ENCODE measurements around the gene ARHGAP5. TPM values are rescaled to one million over a fixed set of nuclear protein-coding genes. Genes with fewer than 3 reads are reported as not detected.

Gene ARHGAP5
- total and polyA plus RNA-seq, 2 donors (not counting 3 experiments of a cell fraction or from before 2014, with no cell fraction given): 4.3 to 36.2 TPM

GRCh38 chr14:32070282-32070681 lies 6.8 kb upstream of the ARHGAP5 start:
- Histone ChIP-seq H3K79me2 (ENCODE audit: control insufficient read depth, insufficient read depth, low read length) (no peaks in the 10 kb centered on the region), H3K9me1 (replicated peaks; ENCODE audit: control insufficient read depth, extremely low read depth, insufficient read depth, low read length) (no peaks in the 10 kb centered on the region), H3K27ac (ENCODE audit: insufficient read depth, low read depth, low read length) (no peak overlapping the region), H3K27me3 (ENCODE audit: control insufficient read depth in 2 of 2, insufficient read depth in 2 of 2, low read length in 2 of 2) (peaks cover 2 to 10% of the 10 kb centered on the region in 2 experiments), H4K20me1 (replicated peaks; ENCODE audit: control insufficient read depth, extremely low read depth, insufficient read depth, low read length) (no peaks in the 10 kb centered on the region), H3K9ac (replicated peaks; ENCODE audit: extremely low read depth, insufficient read depth, low read length) (no peak overlapping the region), H3K4me1 (ENCODE audit: control insufficient read depth, extremely low read depth, insufficient read depth, low read length) (peaks cover 3% of the 10 kb centered on the region), H3K36me3 (ENCODE audit: control insufficient read depth in 2 of 2, extremely low read depth in 1 of 2, insufficient read depth in 2 of 2, low read length in 2 of 2) (no peaks in the 10 kb centered on the region), H3K4me2 (ENCODE audit: insufficient read depth, low read length) (no peak overlapping the region), H3K9me3 (replicated peaks; ENCODE audit: control insufficient read depth, insufficient read depth, low read length) (no peaks in the 10 kb centered on the region), H3K4me3 (replicated peaks in 1 of 3; ENCODE audit: insufficient read depth in 1 of 3, low read depth in 1 of 3, low read length in 3 of 3) (no peak overlapping the region), H2AFZ (ENCODE audit: low read depth, low read length) (no peak overlapping the region)
- FAIRE-seq: no peak
- TF ChIP-seq MYC (IDR thresholded peaks at IDR 0.05; ENCODE audit: low read depth, low read length): no peak
- no peak for TF ChIP-seq EZH2 (IDR thresholded peaks at IDR 0.05; ENCODE audit: borderline replicate concordance, low read depth, low read length, severe bottlenecking)
- no peak for TF ChIP-seq MAX (IDR thresholded peaks at IDR 0.05; ENCODE audit: insufficient read depth, insufficient read length)
- TF ChIP-seq FOS (IDR thresholded peaks at IDR 0.05; ENCODE audit: borderline replicate concordance, insufficient read depth, low read length): no peak
- no peak for TF ChIP-seq POLR2A (IDR thresholded peaks at IDR 0.05; ENCODE audit: low read depth, low read length)
- TF ChIP-seq POLR2AphosphoS5 (IDR thresholded peaks at IDR 0.05; ENCODE audit: insufficient read depth, low read depth, low read length): no peak
- no peak for TF ChIP-seq JUN (IDR thresholded peaks at IDR 0.05; ENCODE audit: borderline replicate concordance, insufficient read depth, insufficient read length, low read depth)
- no peak for TF ChIP-seq GATA2 (IDR thresholded peaks at IDR 0.05; ENCODE audit: insufficient read depth, insufficient read length, low read depth, low read length)
- no peak for TF ChIP-seq CTCF (IDR thresholded peaks at IDR 0.05; ENCODE audit: extremely low read depth in 1 of 2, insufficient read depth in 1 of 2, low read depth in 1 of 2, low read length in 2 of 2)
- CTCF ChIA-PET: interaction anchor here (1.2 to 9.7 kb wide), 3 partner anchors 11 to 399 kb away, joined by 6 to 151 read pairs (median 7); no protein-coding TSS in a partner anchor
- dilution Hi-C loops (cut with MboI; ENCODE audit: extremely low pct_ligation_motif_present, low sequenced_read_pairs): no loop called here
- BruUV-seq (replicated peaks): no TSS peak
- intact Hi-C loops (cut with micrococcal nuclease): no loop called here
- no peak for DNase-seq (ENCODE audit: low read depth, low spot score)
- POLR2A ChIA-PET: no interaction called here
